ENCODE data around the gene RAPGEF1. TPM values are rescaled to one million over a fixed set of nuclear protein-coding genes. Genes with fewer than 3 reads are reported as not detected.

The RAPGEF1 gene
- total and polyA plus RNA-seq, 12 donors = 39.6 to 135 (median 111) TPM

DNA sequence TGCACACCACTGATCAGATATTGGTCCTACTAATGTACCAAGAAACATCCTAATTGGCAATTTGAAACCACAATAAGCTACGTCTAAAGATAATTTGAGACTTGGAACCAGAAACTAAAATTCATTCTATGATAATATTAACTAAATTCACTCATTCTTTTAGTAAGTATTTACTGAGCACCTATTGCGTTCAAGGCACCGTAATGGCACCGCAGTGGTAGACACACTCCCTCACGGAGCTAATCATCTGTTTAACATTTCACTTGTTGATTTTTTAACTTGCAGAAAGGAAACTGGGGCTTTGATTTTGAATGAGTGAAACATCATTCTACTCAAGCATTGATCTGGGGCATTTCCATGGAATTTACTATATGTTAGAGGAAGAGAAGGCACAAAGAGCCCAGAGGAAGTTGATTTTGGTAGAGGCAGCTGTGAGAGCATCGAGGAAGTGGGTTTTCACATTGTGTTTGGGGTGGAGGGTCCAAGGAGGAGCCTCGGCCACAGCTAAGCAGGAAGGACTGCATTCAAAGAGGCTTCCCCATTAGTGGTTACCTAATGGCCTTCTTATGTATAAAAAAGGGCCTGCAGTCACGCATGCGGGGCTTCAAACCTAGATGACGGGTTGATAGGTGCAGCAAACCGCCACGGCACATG is 7.1 kb downstream of the RAPGEF1 start:
- intact Hi-C loops (cut with DNase I) = loop anchor here in 6 of 10 donors (5.0 to 10.0 kb wide), 4 partner anchors 58 to 75 kb away; no protein-coding TSS in a partner anchor
- H3K27ac ChIP-seq = peak overlapping the region in 8 of 10 donors; percentile 18 to 95 (median 50)
- peak in 4 of 8 donors; percentile 25 to 36 (median 28) for ATAC-seq

GRCh38 chr9:131732061-131732526 is 7.8 kb downstream of the RAPGEF1 start:
- Histone ChIP-seq H3K36me3 (peaks cover 0 to 6% (median 0%) of the 10 kb centered on the region in 9 donors), H3K27ac (peak overlapping the region in 7 of 10 donors; percentile 8 to 95 (median 52)), H3K4me1 (peaks cover 15 to 100% (median 97%) of the 10 kb centered on the region in 9 donors), H3K27me3 (no peaks in the 10 kb centered on the region), H3K9me3 (no peaks in the 10 kb centered on the region), H3K4me3 (peak overlapping the region in 1 of 10 donors; percentile 21)
- ATAC-seq (peak in 6 of 8 donors; percentile 18 to 68 (median 52)), DNase-seq (no peak)
- intact Hi-C loops (cut with DNase I) = loop anchor here in 6 of 10 donors (5.0 to 10.0 kb wide), 4 partner anchors 57 to 75 kb away; no protein-coding TSS in a partner anchor
- TF ChIP-seq CTCF (IDR thresholded peaks at IDR 0.05) = no peak
- 56 to 62% methylated on average over 8 of the region's 8 CpGs for WGBS, 2 donors

More for the DNA sequence above, 7.1 kb downstream of the RAPGEF1 start:
- no peaks in the 10 kb centered on the region for H3K9me3 ChIP-seq
- H3K4me1 ChIP-seq = peaks cover 15 to 100% (median 96%) of the 10 kb centered on the region in 9 donors
- H3K4me3 ChIP-seq = peak overlapping the region in 1 of 10 donors; percentile 21
- peaks cover 0 to 6% (median 0%) of the 10 kb centered on the region in 9 donors for H3K36me3 ChIP-seq
- TF ChIP-seq CTCF (IDR thresholded peaks at IDR 0.05) = no peak
- WGBS, 2 donors = 65 to 72% methylated on average over 12 of the region's 12 CpGs
- H3K27me3 ChIP-seq = no peaks in the 10 kb centered on the region
- no peak for DNase-seq

DNA sequence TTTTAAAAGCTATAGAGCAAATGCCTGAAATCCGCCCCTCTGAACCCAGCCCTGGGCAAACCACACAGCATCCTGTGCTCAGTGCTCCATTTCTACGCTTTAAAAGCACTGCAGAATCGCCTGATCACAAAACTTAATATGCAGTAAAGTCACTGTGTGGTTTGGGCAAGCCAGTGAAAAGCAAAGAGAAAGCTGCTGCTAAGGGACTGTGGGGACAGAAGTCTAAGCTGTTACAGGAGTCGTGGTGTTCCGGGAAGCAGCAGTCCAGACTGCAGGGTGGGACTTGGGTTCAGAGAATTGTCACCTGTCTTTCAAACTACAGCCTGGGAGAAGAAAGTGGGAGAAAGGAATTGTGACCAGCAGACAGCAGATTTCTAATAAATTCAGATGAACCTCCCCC is 8.2 kb downstream of the RAPGEF1 start:
- H3K27me3 ChIP-seq = no peaks in the 10 kb centered on the region
- DNase-seq = no peak
- H3K4me1 ChIP-seq = peaks cover 15 to 100% (median 97%) of the 10 kb centered on the region in 9 donors
- ATAC-seq = no peak
- no peaks in the 10 kb centered on the region for H3K9me3 ChIP-seq
- H3K27ac ChIP-seq = peak overlapping the region in 7 of 10 donors; percentile 8 to 95 (median 49)
- intact Hi-C loops (cut with DNase I) = loop anchor here in 6 of 10 donors (5.0 to 10.0 kb wide), 4 partner anchors 57 to 74 kb away; no protein-coding TSS in a partner anchor
- H3K36me3 ChIP-seq = peaks cover 0 to 6% (median 0%) of the 10 kb centered on the region in 9 donors
- TF ChIP-seq CTCF (IDR thresholded peaks at IDR 0.05) = no peak
- WGBS, 2 donors = 59% methylated on average over 5 of the region's 5 CpGs
- peak overlapping the region in 1 of 10 donors; percentile 5 for H3K4me3 ChIP-seq

- 58% methylated on average over 7 of the region's 7 CpGs for WGBS, 2 donors
- TF ChIP-seq CTCF (IDR thresholded peaks at IDR 0.05) = no peak
- Histone ChIP-seq H3K27me3 (no peaks in the 10 kb centered on the region), H3K4me3 (no peak overlapping the region), H3K27ac (peak overlapping the region in 5 of 10 donors; percentile 41 to 95 (median 52)), H3K9me3 (no peaks in the 10 kb centered on the region), H3K36me3 (peaks cover 0 to 6% (median 0%) of the 10 kb centered on the region in 9 donors), H3K4me1 (peaks cover 15 to 100% (median 97%) of the 10 kb centered on the region in 9 donors)
- ATAC-seq = no peak
- DNase-seq = no peak
- intact Hi-C loops (cut with DNase I) = loop anchor here in 6 of 10 donors (5.0 to 10.0 kb wide), 4 partner anchors 56 to 74 kb away; no protein-coding TSS in a partner anchor
Observed at GRCh38 chr9:131731237-131731636, 8.6 kb downstream of the RAPGEF1 start.
